Measurements from ENCODE around the gene NCF4. TPM values are rescaled to one million over a fixed set of nuclear protein-coding genes. Genes with fewer than 3 reads are reported as not detected.

NCF4 gene
- polyA plus RNA-seq, 3 donors: 206 to 249 (median 209) TPM

DNA sequence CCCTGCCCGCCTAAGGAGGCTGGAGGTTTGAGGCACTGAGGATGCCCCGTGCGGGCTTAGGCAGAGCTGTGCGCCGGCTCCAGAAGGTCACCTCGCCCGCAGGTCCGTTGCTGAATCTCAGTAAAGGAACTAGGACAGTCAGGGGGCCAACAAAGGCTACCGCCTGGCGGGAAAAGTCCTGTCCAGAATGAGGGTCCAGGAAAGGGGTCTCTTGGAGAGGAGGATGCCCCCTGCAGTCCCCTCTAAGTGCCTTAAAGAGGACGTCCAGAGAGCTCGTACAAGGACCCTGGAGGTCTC lies 44.5 kb upstream of the NCF4 start:
- intact Hi-C loops (cut with micrococcal nuclease): no loop called here
- Histone ChIP-seq H3K9me3 (replicated peaks in 1 of 2; ENCODE audit: control insufficient read depth in 1 of 2, insufficient read depth in 1 of 2, low read length in 2 of 2) (peaks cover 0 to 22% of the 10 kb centered on the region in 2 donors), H3K9ac (ENCODE audit: insufficient read depth, low read length, poor library complexity, severe bottlenecking) (no peak overlapping the region), H3K4me1 (ENCODE audit: control insufficient read depth in 1 of 2, insufficient read depth in 2 of 2, low read length in 2 of 2) (peaks cover 9 to 11% of the 10 kb centered on the region in 2 donors), H4K20me1 (ENCODE audit: insufficient read depth, low read length) (no peaks in the 10 kb centered on the region), H3K4me2 (replicated peaks; ENCODE audit: extremely low read depth, low read length, poor library complexity, severe bottlenecking) (peak overlapping the region; percentile 56), H3K27ac (ENCODE audit: low read depth in 1 of 2, low read length in 2 of 2) (no peak overlapping the region), H3K4me3 (replicated peaks in 1 of 3; ENCODE audit: low read depth in 2 of 3, low read length in 3 of 3) (no peak overlapping the region), H2AFZ (ENCODE audit: insufficient read depth, low read depth, low read length, poor library complexity, severe bottlenecking) (peak overlapping the region; percentile 28), H3K79me2 (ENCODE audit: insufficient read depth, low read length) (no peaks in the 10 kb centered on the region), H3K27me3 (ENCODE audit: control insufficient read depth in 2 of 2, insufficient read depth in 2 of 2, low read length in 2 of 2) (peaks cover 55 to 85% of the 10 kb centered on the region in 2 donors), H3K36me3 (replicated peaks in 1 of 2; ENCODE audit: control insufficient read depth in 1 of 2, insufficient read depth in 2 of 2, low read length in 2 of 2) (no peaks in the 10 kb centered on the region)
- no peak overlapping the region for H3K27ac Mint-ChIP-seq
- peaks cover 7% of the 10 kb centered on the region for H3K4me1 Mint-ChIP-seq
- H3K4me3 Mint-ChIP-seq: peak overlapping the region in 1 of 2 donors; percentile 81
- no peak for DNase-seq
- 0% methylated on average over 12 of the region's 12 CpGs for WGBS (ENCODE audit: insufficient coverage)
- H3K27me3 Mint-ChIP-seq (ENCODE audit: low read depth in 3 of 3): peaks cover 82 to 94% (median 92%) of the 10 kb centered on the region in 3 donors
- peaks cover 0 to 6% of the 10 kb centered on the region in 2 donors for H3K36me3 Mint-ChIP-seq
- H3K9me3 Mint-ChIP-seq: peaks cover 0 to 10% (median 2%) of the 10 kb centered on the region in 7 donors
- TF ChIP-seq CTCF (IDR thresholded peaks at IDR 0.05): no peak

- Mint-ChIP-seq H3K36me3 (peaks cover 0 to 6% of the 10 kb centered on the region in 2 donors), H3K9me3 (peaks cover 0 to 10% (median 2%) of the 10 kb centered on the region in 7 donors), H3K27me3 (ENCODE audit: low read depth in 3 of 3) (peaks cover 85 to 92% (median 91%) of the 10 kb centered on the region in 3 donors), H3K4me3 (peak within 1 kb of the TSS in 1 of 2 donors; percentile 85), H3K4me1 (peaks cover 7% of the 10 kb centered on the region), H3K27ac (no peak within 1 kb of the TSS)
- peaks cover 9 to 11% of the 10 kb centered on the region in 2 donors for H3K4me1 ChIP-seq (ENCODE audit: control insufficient read depth in 1 of 2, insufficient read depth in 2 of 2, low read length in 2 of 2)
- no peaks in the 10 kb centered on the region for H3K79me2 ChIP-seq (ENCODE audit: insufficient read depth, low read length)
- H3K27me3 ChIP-seq (ENCODE audit: control insufficient read depth in 2 of 2, insufficient read depth in 2 of 2, low read length in 2 of 2): peaks cover 55 to 85% of the 10 kb centered on the region in 2 donors
- H2AFZ ChIP-seq (ENCODE audit: insufficient read depth, low read depth, low read length, poor library complexity, severe bottlenecking): peak within 1 kb of the TSS; percentile 28
- DNase-seq: peak in 2 of 3 donors; percentile 23 to 26
- intact Hi-C loops (cut with micrococcal nuclease): no loop called here
- H3K27ac ChIP-seq (ENCODE audit: low read depth in 1 of 2, low read length in 2 of 2): no peak within 1 kb of the TSS
- peaks cover 0 to 22% of the 10 kb centered on the region in 2 donors for H3K9me3 ChIP-seq (replicated peaks in 1 of 2; ENCODE audit: control insufficient read depth in 1 of 2, insufficient read depth in 1 of 2, low read length in 2 of 2)
- no peak for TF ChIP-seq CTCF (IDR thresholded peaks at IDR 0.05)
- no peak within 1 kb of the TSS for H3K4me3 ChIP-seq (replicated peaks in 1 of 3; ENCODE audit: low read depth in 2 of 3, low read length in 3 of 3)
- H3K9ac ChIP-seq (ENCODE audit: insufficient read depth, low read length, poor library complexity, severe bottlenecking): no peak within 1 kb of the TSS
- no peaks in the 10 kb centered on the region for H3K36me3 ChIP-seq (replicated peaks in 1 of 2; ENCODE audit: control insufficient read depth in 1 of 2, insufficient read depth in 2 of 2, low read length in 2 of 2)
- no peaks in the 10 kb centered on the region for H4K20me1 ChIP-seq (ENCODE audit: insufficient read depth, low read length)
- H3K4me2 ChIP-seq (replicated peaks; ENCODE audit: extremely low read depth, low read length, poor library complexity, severe bottlenecking): peak within 1 kb of the TSS; percentile 56
- 3% methylated on average over 71 of the region's 75 CpGs for WGBS (ENCODE audit: insufficient coverage)
Measured at GRCh38 chr22:36816636-36817524, 43.9 kb upstream of the NCF4 start, which contains the start of gene PVALB. TSS of gene PVALB (minus strand) at chr22:36817035. CDS start at chr22:36817005, 30 bp downstream.

Data from CD14-positive monocyte (primary cell).